ENCODE results near the gene NAV3. TPM values are rescaled to one million over a fixed set of nuclear protein-coding genes. Genes with fewer than 3 reads are reported as not detected.
A peak's percentile ranks its signal among the peaks of the same experiment; 100 is the strongest.

NAV3 gene
- total and polyA plus RNA-seq, 5 experiments from 2014 or later, result not detected

GRCh38 chr12:78145398-78145797, 314.7 kb downstream of the NAV3 start:
- DNase-seq, result no peak
- H3K9me3 Mint-ChIP-seq, result peaks cover 0 to 1% (median 0%) of the 10 kb centered on the region in 9 donors
- H3K27me3 Mint-ChIP-seq, result no peaks in the 10 kb centered on the region

DNA sequence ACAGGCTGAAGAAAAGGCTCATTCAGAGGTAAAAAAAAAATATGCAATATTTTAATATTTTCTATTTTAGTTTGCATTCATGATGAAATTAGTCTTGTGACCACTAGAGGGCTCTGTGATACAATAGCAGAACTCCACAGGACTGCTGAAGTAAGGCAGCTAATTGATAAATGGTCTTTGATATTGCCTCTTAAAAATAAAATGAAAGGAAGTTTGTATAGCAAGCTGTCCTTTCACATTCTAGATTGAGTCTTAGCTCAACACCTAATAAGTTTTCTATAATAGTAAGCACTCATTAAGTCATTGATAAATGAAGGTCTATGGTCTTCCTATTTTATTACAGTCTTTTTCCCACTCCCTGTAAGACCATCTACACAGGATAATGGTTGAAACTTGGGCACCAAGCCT, 315.7 kb downstream of the NAV3 start:
- Mint-ChIP-seq H3K4me1 (no peaks in the 10 kb centered on the region), H3K9me3 (peaks cover 0 to under 1% (median 0%) of the 10 kb centered on the region in 9 donors), H3K36me3 (no peaks in the 10 kb centered on the region), H3K4me3 (no peak overlapping the region), H3K27ac (no peak overlapping the region), H3K27me3 (no peaks in the 10 kb centered on the region)
- DNase-seq (peak in 3 of 10 donors; percentile 1 to 6 (median 1)), ATAC-seq (no peak)
- POLR2A ChIA-PET, result no interaction called here

More at GRCh38 chr12:78145398-78145797, 314.7 kb downstream of the NAV3 start:
- Mint-ChIP-seq H3K36me3 (no peaks in the 10 kb centered on the region), H3K4me3 (no peak overlapping the region), H3K4me1 (no peaks in the 10 kb centered on the region), H3K27ac (no peak overlapping the region)
- no peak for ATAC-seq
- POLR2A ChIA-PET, result no interaction called here

- H3K27ac Mint-ChIP-seq, result no peak overlapping the region
These were observed 318.8 kb downstream of the NAV3 start for GRCh38 chr12:78149459-78149858.

DNA sequence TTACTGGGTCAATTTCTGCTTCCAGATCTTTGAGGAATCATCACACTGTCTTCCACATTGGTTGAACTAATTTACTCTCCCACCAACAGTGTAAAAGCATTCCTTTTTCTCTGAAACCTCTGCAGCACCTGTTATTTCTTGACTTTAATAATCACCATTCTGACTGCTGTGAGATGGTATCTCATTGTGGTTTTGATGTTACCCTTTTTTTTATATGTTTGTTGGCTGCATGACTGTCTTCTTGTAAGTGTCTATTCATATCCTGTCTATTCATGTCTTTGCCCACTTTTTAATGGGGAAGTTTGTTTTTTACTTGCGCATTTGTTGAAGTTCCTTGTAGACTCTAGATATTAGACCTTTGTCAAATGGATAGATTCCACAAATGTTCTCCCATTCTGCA, 324.9 kb downstream of the NAV3 start:
- POLR2A ChIA-PET, result no interaction called here
- H3K4me1 Mint-ChIP-seq, result no peaks in the 10 kb centered on the region
- ATAC-seq (no peak), DNase-seq (no peak)
- H3K4me3 Mint-ChIP-seq, result no peak overlapping the region
- H3K36me3 Mint-ChIP-seq, result no peaks in the 10 kb centered on the region
- peaks cover 0 to 27% (median 5%) of the 10 kb centered on the region in 9 donors for H3K9me3 Mint-ChIP-seq
- H3K27me3 Mint-ChIP-seq, result peaks cover 0 to 4% (median 0%) of the 10 kb centered on the region in 5 donors
- no peak overlapping the region for H3K27ac Mint-ChIP-seq

More at GRCh38 chr12:78149459-78149858, 318.8 kb downstream of the NAV3 start:
- ATAC-seq (no peak), DNase-seq (no peak)
- Mint-ChIP-seq H3K9me3 (peaks cover 0 to 2% (median 0%) of the 10 kb centered on the region in 9 donors), H3K4me1 (no peaks in the 10 kb centered on the region), H3K4me3 (no peak overlapping the region), H3K27me3 (no peaks in the 10 kb centered on the region), H3K36me3 (no peaks in the 10 kb centered on the region)
- POLR2A ChIA-PET, result no interaction called here

DNA sequence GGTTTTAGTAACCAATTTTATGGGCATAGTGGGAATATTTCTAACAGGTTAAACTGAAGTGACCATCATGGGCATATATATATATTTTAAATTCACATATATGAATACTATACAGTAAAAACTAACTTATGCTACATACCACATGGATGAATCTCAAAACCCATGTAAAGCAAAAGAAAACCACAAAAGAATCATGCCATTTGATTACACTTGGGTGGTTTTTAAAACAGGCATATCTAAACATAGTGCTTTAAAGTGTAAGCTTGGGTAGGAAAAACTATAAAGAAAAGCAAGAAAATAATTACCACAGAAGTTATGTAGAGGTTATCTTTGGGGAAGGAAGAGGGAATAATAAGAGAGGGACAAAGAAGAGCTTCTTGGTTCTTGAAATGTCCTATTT, 326.1 kb downstream of the NAV3 start:
- DNase-seq (no peak), ATAC-seq (no peak)
- POLR2A ChIA-PET, result no interaction called here
- H3K36me3 Mint-ChIP-seq, result no peaks in the 10 kb centered on the region
- H3K27me3 Mint-ChIP-seq, result peaks cover 0 to 4% (median 0%) of the 10 kb centered on the region in 5 donors
- H3K4me3 Mint-ChIP-seq, result no peak overlapping the region
- H3K4me1 Mint-ChIP-seq, result no peaks in the 10 kb centered on the region
- H3K27ac Mint-ChIP-seq, result no peak overlapping the region
- peaks cover 0 to 27% (median 4%) of the 10 kb centered on the region in 9 donors for H3K9me3 Mint-ChIP-seq

- no peak overlapping the region for H3K27ac Mint-ChIP-seq
- ATAC-seq (no peak), DNase-seq (no peak)
- peaks cover 0 to 27% (median 4%) of the 10 kb centered on the region in 9 donors for H3K9me3 Mint-ChIP-seq
- H3K36me3 Mint-ChIP-seq, result no peaks in the 10 kb centered on the region
- peaks cover 0 to 4% (median 0%) of the 10 kb centered on the region in 5 donors for H3K27me3 Mint-ChIP-seq
- H3K4me1 Mint-ChIP-seq, result no peaks in the 10 kb centered on the region
- POLR2A ChIA-PET, result no interaction called here
- no peak overlapping the region for H3K4me3 Mint-ChIP-seq
These were observed 326.5 kb downstream of the NAV3 start for GRCh38 chr12:78157199-78157598.

GRCh38 chr12:78164154-78164553, 333.5 kb downstream of the NAV3 start:
- no peak for ATAC-seq
- H3K4me1 Mint-ChIP-seq, result no peaks in the 10 kb centered on the region
- no peaks in the 10 kb centered on the region for H3K36me3 Mint-ChIP-seq
- no peak for DNase-seq
- H3K4me3 Mint-ChIP-seq, result no peak overlapping the region
- POLR2A ChIA-PET, result no interaction called here
- H3K9me3 Mint-ChIP-seq, result peaks cover 0 to 21% (median 0%) of the 10 kb centered on the region in 9 donors
- H3K27me3 Mint-ChIP-seq, result no peaks in the 10 kb centered on the region
- H3K27ac Mint-ChIP-seq, result no peak overlapping the region

DNA sequence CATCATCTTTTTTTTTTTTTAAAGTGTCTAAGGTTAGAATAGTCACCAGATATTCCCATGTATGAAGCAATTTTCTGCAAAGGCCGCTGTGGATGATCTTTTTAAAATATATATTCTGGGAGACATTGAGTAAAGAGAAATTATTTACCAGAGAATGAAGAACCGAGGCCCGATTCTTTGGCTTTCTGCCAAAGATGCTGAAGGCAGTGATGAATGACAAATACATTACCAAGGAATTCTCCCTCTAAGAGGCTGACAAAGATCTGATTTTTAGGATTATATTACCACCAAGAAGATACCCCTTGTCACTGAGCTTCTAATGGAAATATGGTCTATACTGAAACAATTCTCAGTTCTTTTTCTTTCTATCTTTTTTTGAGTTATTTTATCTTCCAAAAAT, 336.8 kb downstream of the NAV3 start:
- Mint-ChIP-seq H3K4me3 (no peak overlapping the region), H3K36me3 (no peaks in the 10 kb centered on the region), H3K27me3 (no peaks in the 10 kb centered on the region), H3K27ac (no peak overlapping the region), H3K9me3 (peaks cover 0 to 21% (median 0%) of the 10 kb centered on the region in 9 donors), H3K4me1 (no peaks in the 10 kb centered on the region)
- ATAC-seq, result no peak
- POLR2A ChIA-PET, result no interaction called here
- no peak for DNase-seq

GRCh38 chr12:78171061-78171460, 340.4 kb downstream of the NAV3 start:
- Mint-ChIP-seq H3K4me1 (no peaks in the 10 kb centered on the region), H3K9me3 (peaks cover 0 to 5% (median 0%) of the 10 kb centered on the region in 9 donors), H3K27me3 (no peaks in the 10 kb centered on the region), H3K36me3 (no peaks in the 10 kb centered on the region), H3K4me3 (no peak overlapping the region), H3K27ac (no peak overlapping the region)
- DNase-seq, result no peak
- ATAC-seq, result no peak
- POLR2A ChIA-PET, result no interaction called here

GRCh38 chr12:78176643-78177042, 345.9 kb downstream of the NAV3 start:
- DNase-seq, result no peak

DNA sequence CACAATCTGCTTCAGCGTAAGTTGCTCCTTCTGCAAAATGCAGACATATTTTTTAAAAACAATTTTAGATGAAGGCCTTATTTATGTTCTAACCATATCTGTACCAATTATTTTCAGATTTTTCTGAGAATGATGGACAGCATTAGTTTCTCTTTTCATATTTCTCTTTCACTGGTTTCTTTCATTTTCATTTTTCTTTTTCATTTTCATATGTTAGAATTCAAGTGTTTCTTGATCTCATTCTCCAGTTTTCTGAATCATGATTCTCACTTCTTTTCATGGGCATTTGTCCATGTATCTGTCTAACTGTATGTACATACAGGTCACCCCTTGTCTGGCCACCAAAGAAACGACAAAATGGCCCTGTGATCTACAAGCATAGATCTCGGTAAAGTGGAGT, 346.6 kb downstream of the NAV3 start:
- no peak for DNase-seq
- POLR2A ChIA-PET, result no interaction called here

More at GRCh38 chr12:78176643-78177042, 345.9 kb downstream of the NAV3 start:
- H3K9me3 Mint-ChIP-seq, result peaks cover 0 to 5% (median 0%) of the 10 kb centered on the region in 9 donors
- no peaks in the 10 kb centered on the region for H3K27me3 Mint-ChIP-seq
- POLR2A ChIA-PET, result no interaction called here
- H3K4me1 Mint-ChIP-seq, result no peaks in the 10 kb centered on the region
- ATAC-seq, result no peak
- H3K4me3 Mint-ChIP-seq, result no peak overlapping the region
- no peaks in the 10 kb centered on the region for H3K36me3 Mint-ChIP-seq
- no peak overlapping the region for H3K27ac Mint-ChIP-seq

GRCh38 chr12:78179346-78179745, 348.7 kb downstream of the NAV3 start:
- ATAC-seq, result no peak
- no peak overlapping the region for H3K4me3 Mint-ChIP-seq
- no peaks in the 10 kb centered on the region for H3K27me3 Mint-ChIP-seq
- POLR2A ChIA-PET, result no interaction called here
- no peaks in the 10 kb centered on the region for H3K4me1 Mint-ChIP-seq
- DNase-seq, result no peak
- peak overlapping the region in 1 of 10 donors; percentile 63 for H3K27ac Mint-ChIP-seq
- no peaks in the 10 kb centered on the region for H3K36me3 Mint-ChIP-seq
- peaks cover 0 to 7% (median 4%) of the 10 kb centered on the region in 9 donors for H3K9me3 Mint-ChIP-seq

More for the DNA sequence above, 346.6 kb downstream of the NAV3 start:
- Mint-ChIP-seq H3K27me3 (no peaks in the 10 kb centered on the region), H3K9me3 (peaks cover 0 to 5% (median 0%) of the 10 kb centered on the region in 9 donors), H3K27ac (no peak overlapping the region), H3K4me1 (no peaks in the 10 kb centered on the region), H3K36me3 (no peaks in the 10 kb centered on the region), H3K4me3 (no peak overlapping the region)
- no peak for ATAC-seq

GRCh38 chr12:78181544-78182162, 351.0 kb downstream of the NAV3 start:
- DNase-seq (no peak), ATAC-seq (no peak)
- no peaks in the 10 kb centered on the region for H3K27me3 Mint-ChIP-seq
- no peak overlapping the region for H3K27ac Mint-ChIP-seq
- H3K9me3 Mint-ChIP-seq, result peaks cover 0 to 8% (median 3%) of the 10 kb centered on the region in 9 donors
- H3K4me3 Mint-ChIP-seq, result no peak overlapping the region
- H3K36me3 Mint-ChIP-seq, result no peaks in the 10 kb centered on the region
- POLR2A ChIA-PET, result no interaction called here
- H3K4me1 Mint-ChIP-seq, result no peaks in the 10 kb centered on the region

GRCh38 chr12:78183824-78184223, 353.1 kb downstream of the NAV3 start:
- no peaks in the 10 kb centered on the region for H3K27me3 Mint-ChIP-seq
- no peaks in the 10 kb centered on the region for H3K4me1 Mint-ChIP-seq
- POLR2A ChIA-PET, result no interaction called here
- no peak overlapping the region for H3K27ac Mint-ChIP-seq
- ATAC-seq (no peak), DNase-seq (no peak)
- peaks cover 0 to 8% (median 3%) of the 10 kb centered on the region in 9 donors for H3K9me3 Mint-ChIP-seq
- H3K36me3 Mint-ChIP-seq, result peaks cover 0 to 1% (median 0%) of the 10 kb centered on the region in 3 donors
- H3K4me3 Mint-ChIP-seq, result no peak overlapping the region

Data from naive thymus-derived CD8-positive, alpha-beta T cell (primary cell).